ENCODE data around the gene MPRIP.

DNA sequence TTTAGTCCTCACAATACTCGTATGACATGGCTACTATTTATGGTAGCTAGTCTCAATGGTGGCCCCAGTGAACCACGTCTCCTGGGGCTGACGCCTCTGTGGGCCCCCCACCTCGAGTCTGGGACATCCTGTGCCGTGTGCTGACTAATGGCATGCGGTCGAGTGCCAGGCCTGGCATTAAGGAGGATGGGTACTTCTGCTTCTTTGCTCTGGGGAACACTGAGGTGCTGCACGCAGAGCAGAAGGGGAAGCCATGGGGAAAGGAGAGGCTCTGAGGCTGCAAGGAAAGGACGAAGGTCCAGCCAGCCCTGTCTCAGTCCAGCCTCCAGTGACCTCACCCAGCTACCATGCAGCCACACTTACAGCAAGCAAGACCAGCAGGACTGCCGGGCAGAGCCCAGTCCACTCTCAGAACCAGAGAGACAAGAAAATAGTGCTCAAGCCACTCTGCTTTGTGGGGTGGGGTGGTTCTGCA, 5.7 kb upstream of the MPRIP start:
- no peak for TF ChIP-seq POLR2A (IDR thresholded peaks at IDR 0.05)
- TF ChIP-seq, protein P1, sequence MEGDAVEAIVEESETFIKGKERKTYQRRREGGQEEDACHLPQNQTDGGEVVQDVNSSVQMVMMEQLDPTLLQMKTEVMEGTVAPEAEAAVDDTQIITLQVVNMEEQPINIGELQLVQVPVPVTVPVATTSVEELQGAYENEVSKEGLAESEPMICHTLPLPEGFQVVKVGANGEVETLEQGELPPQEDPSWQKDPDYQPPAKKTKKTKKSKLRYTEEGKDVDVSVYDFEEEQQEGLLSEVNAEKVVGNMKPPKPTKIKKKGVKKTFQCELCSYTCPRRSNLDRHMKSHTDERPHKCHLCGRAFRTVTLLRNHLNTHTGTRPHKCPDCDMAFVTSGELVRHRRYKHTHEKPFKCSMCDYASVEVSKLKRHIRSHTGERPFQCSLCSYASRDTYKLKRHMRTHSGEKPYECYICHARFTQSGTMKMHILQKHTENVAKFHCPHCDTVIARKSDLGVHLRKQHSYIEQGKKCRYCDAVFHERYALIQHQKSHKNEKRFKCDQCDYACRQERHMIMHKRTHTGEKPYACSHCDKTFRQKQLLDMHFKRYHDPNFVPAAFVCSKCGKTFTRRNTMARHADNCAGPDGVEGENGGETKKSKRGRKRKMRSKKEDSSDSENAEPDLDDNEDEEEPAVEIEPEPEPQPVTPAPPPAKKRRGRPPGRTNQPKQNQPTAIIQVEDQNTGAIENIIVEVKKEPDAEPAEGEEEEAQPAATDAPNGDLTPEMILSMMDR (IDR thresholded peaks at IDR 0.05), result no peak
